Activated T-cell treated with anti-CD3 and anti-CD28 coated beads for 24 hours (primary cell): ENCODE data around the gene TCEANC2.
"Not testable (repeated sequence)": the region's sequence is repeated elsewhere in the genome, so short reads cannot be mapped to it uniquely, and the experiment has no call there.

ENCODE experiments used
- DNase-seq: peaks from one replicate; pipeline ENCODE4 v3.0.0-alpha.2; 2020; ENCODE audit warnings: low read depth

Gene TCEANC2

GRCh38 chr1:54086754-54087153 lies 33.3 kb downstream of the TCEANC2 start:
- DNase-seq: no peak

GRCh38 chr1:54088385-54088784 lies 35.0 kb downstream of the TCEANC2 start:
- no peak for DNase-seq

GRCh38 chr1:54091666-54092065 lies 38.3 kb downstream of the TCEANC2 start:
- no peak for DNase-seq

GRCh38 chr1:54094001-54094729 lies 40.8 kb downstream of the TCEANC2 start:
- DNase-seq: no peak

GRCh38 chr1:54094730-54095105 lies 41.3 kb downstream of the TCEANC2 start:
- DNase-seq: not testable (repeated sequence)

GRCh38 chr1:54095546-54096226 lies 42.3 kb downstream of the TCEANC2 start:
- no peak for DNase-seq

GRCh38 chr1:54096227-54096876 lies 42.9 kb downstream of the TCEANC2 start:
- no peak for DNase-seq

GRCh38 chr1:54096877-54097240 lies 43.5 kb downstream of the TCEANC2 start:
- no peak for DNase-seq

- DNase-seq: no peak
These were observed 45.7 kb downstream of the TCEANC2 start for GRCh38 chr1:54099061-54099610.

- DNase-seq: no peak
These were observed 47.1 kb downstream of the TCEANC2 start for GRCh38 chr1:54100500-54100899.

- no peak for DNase-seq
These were observed 50.0 kb downstream of the TCEANC2 start for GRCh38 chr1:54103414-54103813.

GRCh38 chr1:54104613-54105012 lies 51.2 kb downstream of the TCEANC2 start:
- not testable (repeated sequence) for DNase-seq

- no peak for DNase-seq
These were observed 51.7 kb downstream of the TCEANC2 start for GRCh38 chr1:54105080-54105479.

- no peak for DNase-seq
These were observed 52.4 kb downstream of the TCEANC2 start for GRCh38 chr1:54105736-54106269.

GRCh38 chr1:54107131-54107530 lies 53.7 kb downstream of the TCEANC2 start:
- DNase-seq: no peak

- DNase-seq: no peak
These were observed 54.7 kb downstream of the TCEANC2 start for GRCh38 chr1:54108156-54108555.

- no peak for DNase-seq
These were observed 56.0 kb downstream of the TCEANC2 start for GRCh38 chr1:54109129-54110090.

GRCh38 chr1:54110996-54111395 lies 57.6 kb downstream of the TCEANC2 start:
- no peak for DNase-seq

GRCh38 chr1:54111624-54112023 lies 58.2 kb downstream of the TCEANC2 start:
- DNase-seq: no peak

GRCh38 chr1:54112027-54112426 lies 58.6 kb downstream of the TCEANC2 start:
- no peak for DNase-seq

- DNase-seq: no peak
These were observed 59.4 kb downstream of the TCEANC2 start for GRCh38 chr1:54112705-54113368.
